Parathyroid adenoma (tissue), 2 donors: ENCODE results near the gene MBOAT7.

ENCODE experiments used
- H2AFZ ChIP-seq: fragments of 300-600 bp; sonication (generic); one replicate; pipeline ENCODE4 v1.7.0; 2017; ENCODE audit warnings: antibody characterized with exemption, mild to moderate bottlenecking
- H3K27ac ChIP-seq: fragments of 300-600 bp; sonication (generic); one replicate; pipeline ENCODE4 v1.7.0; 2017
- H3K27me3 ChIP-seq: fragments of 300-600 bp; sonication (generic); one replicate; pipeline ENCODE4 v1.7.0; 2017; ENCODE audit warnings: low read length; ENCODE audit not compliant: control insufficient read depth, insufficient read depth
- H3K36me3 ChIP-seq: fragments of 300-600 bp; sonication (generic); one replicate; pipeline ENCODE4 v1.7.0; 2017; ENCODE audit warnings: low read length; ENCODE audit not compliant: control insufficient read depth, insufficient read depth
- H3K4me1 ChIP-seq: fragments of 300-600 bp; sonication (generic); one replicate; pipeline ENCODE4 v1.7.0; 2017; ENCODE audit warnings: control low read depth
- H3K4me2 ChIP-seq: fragments of 300-600 bp; sonication (generic); one replicate; pipeline ENCODE4 v1.7.0; 2017; ENCODE audit warnings: low read length
- H3K4me3 ChIP-seq: fragments of 300-600 bp; sonication (generic); one replicate; pipeline ENCODE4 v1.7.0; 2017; ENCODE audit warnings: low read depth, low read length
- H3K79me2 ChIP-seq: fragments of 300-600 bp; sonication (generic); one replicate; pipeline ENCODE4 v1.7.0; 2017; ENCODE audit warnings: control low read depth
- H3K9ac ChIP-seq: fragments of 300-600 bp; sonication (generic); one replicate; pipeline ENCODE4 v1.7.0; 2017; ENCODE audit warnings: mild to moderate bottlenecking
- H3K9me3 ChIP-seq: fragments of 300-600 bp; sonication (generic); one replicate; pipeline ENCODE4 v1.7.0; 2017; ENCODE audit warnings: low read length; ENCODE audit not compliant: control insufficient read depth
- CTCF ChIP-seq: fragments of 300-600 bp; sonication (generic); IDR thresholded peaks from one replicate; pipeline ENCODE4 v1.7.0; 2017; ENCODE audit warnings: antibody characterized with exemption, mild to moderate bottlenecking
- donor health status: primary hyperparathyroidism.

The MBOAT7 gene

DNA sequence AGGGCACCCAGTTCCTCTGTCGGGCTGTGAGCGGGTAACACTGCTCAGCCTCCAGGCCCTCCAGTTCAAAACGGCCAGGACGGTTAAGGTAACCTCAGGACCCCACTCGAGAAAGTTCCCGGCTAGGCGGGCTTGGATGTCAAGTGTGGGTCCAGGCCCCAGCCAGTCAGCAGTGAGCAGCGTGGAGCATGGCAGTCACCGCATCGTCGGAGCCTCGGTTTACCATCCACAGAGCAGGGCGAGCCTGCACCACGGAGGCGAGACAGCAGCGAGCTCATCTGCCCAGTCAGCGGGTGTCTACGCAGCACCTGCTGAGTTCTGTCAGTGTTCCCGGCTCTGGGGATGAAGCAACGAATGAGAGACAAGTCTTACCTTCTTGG, 59.8 kb downstream of the MBOAT7 start:
- no peaks in the 10 kb centered on the region for H3K4me1 ChIP-seq
- H3K27me3 ChIP-seq, result no peaks in the 10 kb centered on the region
- H3K9ac ChIP-seq, result no peak overlapping the region
- no peaks in the 10 kb centered on the region for H3K36me3 ChIP-seq
- H3K79me2 ChIP-seq, result no peaks in the 10 kb centered on the region
- no peak overlapping the region for H3K4me3 ChIP-seq
- H3K9me3 ChIP-seq, result no peaks in the 10 kb centered on the region
- no peak overlapping the region for H2AFZ ChIP-seq
- H3K27ac ChIP-seq, result no peak overlapping the region
- no peak overlapping the region for H3K4me2 ChIP-seq
- no peak for TF ChIP-seq CTCF

DNA sequence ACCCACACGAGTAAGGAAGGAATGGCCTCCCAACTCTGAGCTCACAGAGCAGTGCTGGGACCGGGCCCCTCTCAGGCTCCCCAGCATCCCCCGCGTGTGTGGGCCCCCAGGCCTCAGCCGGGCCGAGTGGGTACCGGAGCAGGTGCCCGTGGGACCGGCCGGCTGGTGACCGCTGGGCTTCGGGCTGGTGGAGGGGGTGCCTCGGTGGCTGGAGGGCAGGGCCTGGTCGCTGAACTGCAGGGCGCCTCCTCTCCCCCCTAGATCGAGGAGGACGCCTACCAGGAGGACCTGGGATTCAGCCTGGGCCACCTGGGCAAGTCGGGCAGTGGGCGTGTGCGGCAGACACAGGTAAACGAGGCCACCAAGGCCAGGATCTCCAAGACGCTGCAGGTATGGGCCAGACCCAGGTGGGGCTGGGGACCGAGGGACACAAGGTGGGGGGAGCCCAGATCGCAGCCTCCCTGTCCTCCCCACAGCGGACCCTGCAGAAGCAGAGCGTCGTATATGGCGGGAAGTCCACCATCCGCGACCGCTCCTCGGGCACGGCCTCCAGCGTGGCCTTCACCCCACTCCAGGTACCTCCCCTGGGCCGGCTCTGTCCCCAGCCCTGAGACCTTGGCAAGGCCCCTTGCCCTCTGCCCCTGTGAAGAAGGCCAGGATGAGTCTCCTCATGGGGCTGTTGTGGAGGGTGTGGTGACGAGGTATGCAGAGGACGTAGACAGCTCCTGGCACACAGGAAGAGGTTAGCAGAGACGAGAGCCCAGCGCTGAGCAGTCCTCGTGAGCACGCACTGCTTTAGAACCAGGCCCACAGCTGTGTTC, 60.4 kb downstream of the MBOAT7 start:
- Histone ChIP-seq H3K27me3 (no peaks in the 10 kb centered on the region), H3K36me3 (no peaks in the 10 kb centered on the region), H3K4me1 (no peaks in the 10 kb centered on the region), H3K9me3 (no peaks in the 10 kb centered on the region), H2AFZ (no peak overlapping the region), H3K4me2 (no peak overlapping the region), H3K79me2 (no peaks in the 10 kb centered on the region), H3K9ac (no peak overlapping the region), H3K4me3 (no peak overlapping the region), H3K27ac (no peak overlapping the region)
- TF ChIP-seq CTCF, result no peak

DNA sequence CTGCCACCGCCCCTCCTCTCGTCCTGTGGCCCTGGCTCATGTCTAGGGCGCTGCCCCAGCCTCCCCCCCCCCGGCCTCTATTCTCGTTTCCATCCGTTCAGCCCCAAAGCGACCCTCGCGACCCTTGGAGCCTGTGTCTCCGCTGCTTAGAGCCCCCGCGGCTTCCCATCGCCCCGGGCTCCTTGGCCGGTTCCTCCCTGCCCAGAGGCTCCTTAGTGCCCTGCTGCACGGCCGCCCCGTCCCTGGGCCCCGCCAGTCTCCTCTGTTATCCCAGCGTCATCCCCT, 61.0 kb downstream of the MBOAT7 start:
- Histone ChIP-seq H3K36me3 (no peaks in the 10 kb centered on the region), H3K27me3 (no peaks in the 10 kb centered on the region), H3K27ac (no peak overlapping the region), H3K9ac (no peak overlapping the region), H3K79me2 (no peaks in the 10 kb centered on the region), H3K9me3 (no peaks in the 10 kb centered on the region), H3K4me2 (no peak overlapping the region), H2AFZ (no peak overlapping the region), H3K4me3 (no peak overlapping the region), H3K4me1 (no peaks in the 10 kb centered on the region)
- TF ChIP-seq CTCF, result no peak

- no peak for TF ChIP-seq CTCF
- no peak overlapping the region for H3K4me2 ChIP-seq
- no peak overlapping the region for H3K4me3 ChIP-seq
- H2AFZ ChIP-seq, result no peak overlapping the region
- no peaks in the 10 kb centered on the region for H3K36me3 ChIP-seq
- H3K9me3 ChIP-seq, result no peaks in the 10 kb centered on the region
- no peaks in the 10 kb centered on the region for H3K27me3 ChIP-seq
- H3K79me2 ChIP-seq, result no peaks in the 10 kb centered on the region
- no peak overlapping the region for H3K27ac ChIP-seq
- H3K9ac ChIP-seq, result no peak overlapping the region
- H3K4me1 ChIP-seq, result no peaks in the 10 kb centered on the region
Observed at GRCh38 chr19:54127688-54128440, 61.5 kb downstream of the MBOAT7 start.

DNA sequence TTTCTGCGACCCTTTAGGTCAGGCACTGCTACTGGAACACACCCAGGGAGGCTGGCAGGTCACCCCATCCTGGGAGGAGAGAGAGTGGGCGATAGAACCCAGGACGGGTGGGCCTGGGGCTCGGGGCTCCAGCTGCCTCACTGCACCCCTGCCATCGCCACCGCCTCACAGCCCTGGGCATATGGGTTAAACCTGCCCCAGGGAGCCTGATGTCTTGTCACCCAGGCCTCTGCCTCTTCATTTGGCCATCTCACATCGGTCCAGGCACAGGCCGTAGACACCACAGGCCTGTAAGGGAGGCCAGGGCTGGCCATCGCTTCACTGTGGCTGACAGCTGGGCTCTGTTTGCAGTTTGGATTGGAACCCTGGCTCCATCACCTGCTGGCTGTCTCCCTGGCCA, 63.7 kb downstream of the MBOAT7 start:
- Histone ChIP-seq H3K4me3 (no peak overlapping the region), H3K27me3 (no peaks in the 10 kb centered on the region), H3K79me2 (no peaks in the 10 kb centered on the region), H3K9ac (no peak overlapping the region), H3K4me1 (no peaks in the 10 kb centered on the region), H2AFZ (no peak overlapping the region), H3K4me2 (no peak overlapping the region), H3K36me3 (no peaks in the 10 kb centered on the region), H3K27ac (no peak overlapping the region), H3K9me3 (no peaks in the 10 kb centered on the region)
- TF ChIP-seq CTCF, result no peak
